ENCODE results near the gene SKA3. TPM values are rescaled to one million over a fixed set of nuclear protein-coding genes. Genes with fewer than 3 reads are reported as not detected.

SKA3 gene
- total RNA-seq, 1 donor from 2014 or later, result 5.4 TPM

Small RNA genes within 50 kb of the gene (small RNA-seq; reads per million reads assigned to genes)
- gene AL158032.1 (not detected), gene RF00086 (not detected), gene RF02116 (not detected)

Other genes starting within 250 kb of the SKA3 start
- 25.8 TPM for gene LATS2, start 115.0 kb downstream of the SKA3 start, total RNA-seq
- 33.9 TPM for gene SAP18, start 36.4 kb downstream of the SKA3 start, total RNA-seq
- 31.9 TPM for gene MRPL57, start 106 bp upstream of the SKA3 start, total RNA-seq